ENCODE results near the gene PTCHD1.

GRCh38 chrX:23390979-23391378 is 56.3 kb downstream of the PTCHD1 start:
- TF ChIP-seq ATF3 (CRISPR knock-in tag; conservative IDR thresholded peaks at IDR 0.05) (no peak), FOXK1 (CRISPR knock-in tag; IDR thresholded peaks at IDR 0.05) (no peak), CTCF (IDR thresholded peaks at IDR 0.05) (no peak), USF2 (CRISPR knock-in tag; IDR thresholded peaks at IDR 0.05) (no peak), JUN (CRISPR knock-in tag; IDR thresholded peaks at IDR 0.05) (no peak), ETV6 (CRISPR knock-in tag; IDR thresholded peaks at IDR 0.05) (no peak), PREB (CRISPR knock-in tag; IDR thresholded peaks at IDR 0.05; ENCODE audit: borderline replicate concordance) (no peak)
